ENCODE measurements around the gene JARID2.

The JARID2 gene

DNA sequence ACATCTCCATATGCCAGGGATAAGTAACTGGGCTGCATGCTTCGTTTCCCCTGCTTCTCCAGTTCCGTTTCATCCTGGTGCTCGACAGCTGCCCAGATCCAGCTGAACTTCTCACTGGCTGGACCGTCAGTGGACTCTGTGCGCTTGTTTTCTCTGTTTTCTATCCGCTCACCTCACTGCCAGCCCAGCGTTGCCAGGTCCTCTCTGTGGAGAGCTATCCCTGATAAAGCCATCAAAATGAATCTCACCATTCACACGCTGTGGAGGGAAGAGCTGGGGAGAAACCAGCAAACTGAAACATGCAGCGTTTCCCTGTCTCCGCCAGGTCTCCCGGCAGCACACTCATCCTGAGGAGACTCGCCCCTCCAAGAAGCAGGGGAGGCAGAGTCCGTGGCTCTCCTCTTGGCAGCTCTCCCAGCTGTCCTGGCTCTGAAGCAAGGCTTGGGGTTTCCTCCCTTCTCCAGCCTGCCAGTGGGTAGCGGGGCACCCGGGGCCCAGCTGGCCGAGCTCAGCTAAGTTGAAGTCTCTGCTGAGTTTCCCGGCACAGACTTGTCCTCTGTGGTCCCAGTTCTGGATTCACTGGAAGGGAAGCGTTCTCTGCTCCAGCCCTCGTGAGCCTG lies 256.1 kb downstream of the JARID2 start:
- H3K4me3 ChIP-seq (ENCODE audit: low read depth, low read length): no peak overlapping the region
- TF ChIP-seq MYC (IDR thresholded peaks at IDR 0.05; ENCODE audit: low read depth, low read length): no peak
- TF ChIP-seq CTCF (IDR thresholded peaks at IDR 0.05; ENCODE audit: low read depth, low read length): no peak
- no peak for TF ChIP-seq POLR2A (IDR thresholded peaks at IDR 0.05; ENCODE audit: extremely low read depth, insufficient read length)
- TF ChIP-seq MAX (IDR thresholded peaks at IDR 0.05; ENCODE audit: low read depth, low read length): no peak
- no peak for DNase-seq (ENCODE audit: low read depth)

DNA sequence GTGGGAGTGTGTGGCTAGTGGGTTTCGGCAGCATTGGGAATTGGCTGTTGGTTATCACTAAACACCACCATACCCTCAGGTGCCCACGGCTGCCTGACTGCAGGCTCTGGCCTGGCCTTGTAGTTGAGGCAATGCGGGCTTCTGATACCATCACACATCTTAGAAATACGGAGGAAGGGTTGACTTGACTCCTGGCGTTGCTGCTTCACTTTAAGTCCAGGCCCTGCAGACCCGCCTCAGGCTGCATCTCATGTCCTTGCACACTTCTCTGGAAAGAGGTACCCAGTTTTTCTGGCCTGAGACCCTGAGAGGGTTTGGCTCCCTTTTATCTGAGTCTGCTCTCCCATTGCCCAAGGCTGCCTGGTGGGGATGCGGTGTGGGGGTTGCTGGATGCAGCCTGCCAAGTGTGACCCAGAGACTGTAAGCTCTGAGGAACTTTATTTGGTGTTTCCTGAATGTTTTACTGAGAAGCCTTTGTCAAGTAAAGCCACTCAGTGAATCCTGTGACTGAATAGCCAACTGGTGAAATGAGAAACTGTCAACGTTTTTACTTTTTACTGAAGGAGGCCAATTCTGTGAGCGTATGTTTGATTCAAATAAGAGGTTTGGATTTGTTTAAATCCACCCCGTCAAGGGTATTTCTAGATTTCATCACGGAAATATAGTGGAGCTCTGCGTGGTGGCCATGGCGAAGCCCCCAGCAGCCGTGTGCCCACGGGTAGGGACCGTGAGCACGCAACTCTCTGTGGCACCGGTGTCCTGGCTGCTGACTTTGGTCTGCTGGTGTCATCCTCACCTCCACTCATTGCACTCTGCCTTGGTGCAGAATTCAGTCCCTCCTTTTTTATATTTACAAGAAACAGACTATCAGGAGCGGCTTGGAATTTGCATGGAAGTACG lies 256.8 kb downstream of the JARID2 start:
- H3K4me3 ChIP-seq (ENCODE audit: low read depth, low read length): no peak overlapping the region
- TF ChIP-seq MAX (IDR thresholded peaks at IDR 0.05; ENCODE audit: low read depth, low read length) (no peak), CTCF (IDR thresholded peaks at IDR 0.05; ENCODE audit: low read depth, low read length) (no peak), MYC (IDR thresholded peaks at IDR 0.05; ENCODE audit: low read depth, low read length) (no peak), POLR2A (IDR thresholded peaks at IDR 0.05; ENCODE audit: extremely low read depth, insufficient read length) (no peak)

GRCh38 chr6:15503346-15503680 lies 257.4 kb downstream of the JARID2 start:
- H3K4me3 ChIP-seq (ENCODE audit: low read depth, low read length): no peak overlapping the region
- TF ChIP-seq MYC (IDR thresholded peaks at IDR 0.05; ENCODE audit: low read depth, low read length) (no peak), CTCF (IDR thresholded peaks at IDR 0.05; ENCODE audit: low read depth, low read length) (no peak), POLR2A (IDR thresholded peaks at IDR 0.05; ENCODE audit: extremely low read depth, insufficient read length) (no peak), MAX (IDR thresholded peaks at IDR 0.05; ENCODE audit: low read depth, low read length) (no peak)
- no peak for DNase-seq (ENCODE audit: low read depth)

More for the DNA sequence above, 256.8 kb downstream of the JARID2 start:
- DNase-seq (ENCODE audit: low read depth): no peak

- H3K4me3 ChIP-seq (ENCODE audit: low read depth, low read length): no peak overlapping the region
- no peak for DNase-seq (ENCODE audit: low read depth)
- no peak for TF ChIP-seq CTCF (IDR thresholded peaks at IDR 0.05; ENCODE audit: low read depth, low read length)
- TF ChIP-seq MYC (IDR thresholded peaks at IDR 0.05; ENCODE audit: low read depth, low read length): no peak
Observed at GRCh38 chr6:15504040-15504495, 258.2 kb downstream of the JARID2 start.

DNA sequence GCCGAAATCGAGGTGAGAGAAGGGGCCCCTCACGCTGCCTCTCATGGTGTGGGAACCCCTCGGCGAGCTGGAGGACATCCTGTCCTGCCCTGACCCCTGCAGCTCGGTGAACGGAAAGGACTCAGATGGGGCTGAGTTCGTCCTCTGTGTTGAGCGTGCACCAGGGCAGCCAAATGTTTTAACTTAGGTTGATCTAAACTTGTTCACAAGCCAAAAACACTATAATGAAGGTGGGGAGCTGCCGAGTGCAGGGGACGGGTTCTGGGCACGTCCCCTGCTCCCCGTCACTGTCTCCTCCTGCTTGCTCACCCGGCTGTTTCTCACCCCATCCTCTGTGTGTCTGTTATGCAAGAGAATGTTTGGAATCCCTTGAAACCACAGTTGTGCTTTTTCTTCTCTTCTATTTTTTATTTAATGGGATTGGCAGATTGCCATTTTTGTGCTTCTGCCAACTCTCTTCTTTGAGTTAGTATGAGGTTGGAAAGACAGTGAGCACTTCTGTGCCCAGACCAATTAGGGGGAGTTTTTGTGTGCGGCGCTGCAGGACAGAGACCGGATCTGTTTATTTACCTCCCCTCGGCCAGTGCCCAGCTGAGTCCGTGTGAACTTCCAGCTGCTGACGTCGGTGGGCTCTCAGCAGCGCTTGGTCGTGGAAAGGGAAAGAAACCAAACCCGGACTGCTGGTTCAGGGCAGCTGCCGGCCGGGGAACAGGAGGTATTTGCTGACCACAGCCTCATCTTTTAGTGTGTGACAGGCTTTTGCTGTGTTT lies 258.9 kb downstream of the JARID2 start:
- H3K4me3 ChIP-seq (ENCODE audit: low read depth, low read length): no peak overlapping the region
- no peak for DNase-seq (ENCODE audit: low read depth)
- no peak for TF ChIP-seq MYC (IDR thresholded peaks at IDR 0.05; ENCODE audit: low read depth, low read length)
- TF ChIP-seq CTCF (IDR thresholded peaks at IDR 0.05; ENCODE audit: low read depth, low read length): no peak
- TF ChIP-seq MAX (IDR thresholded peaks at IDR 0.05; ENCODE audit: low read depth, low read length): no peak
- no peak for TF ChIP-seq POLR2A (IDR thresholded peaks at IDR 0.05; ENCODE audit: extremely low read depth, insufficient read length)

Measured in NB4 (cell line).